GM03348 (cell line): ENCODE measurements around the gene FIBP.
"Not testable (repeated sequence)": the region's sequence is repeated elsewhere in the genome, so short reads cannot be mapped to it uniquely, and the experiment has no call there.

ENCODE experiments used
- DNase-seq: peaks from one replicate; pipeline ENCODE4 v3.0.0; 2012; ENCODE audit warnings: low spot score

The FIBP gene

DNA sequence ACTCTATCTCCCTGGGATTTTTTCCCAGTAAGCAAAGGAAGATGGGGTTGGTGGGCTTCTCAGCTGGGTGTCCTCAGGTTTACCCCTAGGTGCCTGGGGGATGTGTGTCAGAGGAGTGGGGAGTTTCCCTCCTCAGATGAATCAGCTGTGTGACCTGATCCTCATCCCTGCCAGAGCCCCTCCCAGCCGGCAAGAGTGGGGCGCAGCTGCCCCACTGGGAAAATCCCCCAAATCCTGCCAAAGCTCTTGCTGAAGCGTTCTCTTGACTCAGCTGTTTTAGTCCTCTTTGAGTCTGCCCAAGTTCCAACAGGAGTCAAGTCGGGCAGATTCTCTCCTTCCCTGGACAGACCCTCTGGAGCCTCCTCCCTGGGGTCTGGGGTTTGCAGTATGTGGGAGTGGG lies 24.6 kb upstream of the FIBP start:
- DNase-seq = peak; percentile 54

DNA sequence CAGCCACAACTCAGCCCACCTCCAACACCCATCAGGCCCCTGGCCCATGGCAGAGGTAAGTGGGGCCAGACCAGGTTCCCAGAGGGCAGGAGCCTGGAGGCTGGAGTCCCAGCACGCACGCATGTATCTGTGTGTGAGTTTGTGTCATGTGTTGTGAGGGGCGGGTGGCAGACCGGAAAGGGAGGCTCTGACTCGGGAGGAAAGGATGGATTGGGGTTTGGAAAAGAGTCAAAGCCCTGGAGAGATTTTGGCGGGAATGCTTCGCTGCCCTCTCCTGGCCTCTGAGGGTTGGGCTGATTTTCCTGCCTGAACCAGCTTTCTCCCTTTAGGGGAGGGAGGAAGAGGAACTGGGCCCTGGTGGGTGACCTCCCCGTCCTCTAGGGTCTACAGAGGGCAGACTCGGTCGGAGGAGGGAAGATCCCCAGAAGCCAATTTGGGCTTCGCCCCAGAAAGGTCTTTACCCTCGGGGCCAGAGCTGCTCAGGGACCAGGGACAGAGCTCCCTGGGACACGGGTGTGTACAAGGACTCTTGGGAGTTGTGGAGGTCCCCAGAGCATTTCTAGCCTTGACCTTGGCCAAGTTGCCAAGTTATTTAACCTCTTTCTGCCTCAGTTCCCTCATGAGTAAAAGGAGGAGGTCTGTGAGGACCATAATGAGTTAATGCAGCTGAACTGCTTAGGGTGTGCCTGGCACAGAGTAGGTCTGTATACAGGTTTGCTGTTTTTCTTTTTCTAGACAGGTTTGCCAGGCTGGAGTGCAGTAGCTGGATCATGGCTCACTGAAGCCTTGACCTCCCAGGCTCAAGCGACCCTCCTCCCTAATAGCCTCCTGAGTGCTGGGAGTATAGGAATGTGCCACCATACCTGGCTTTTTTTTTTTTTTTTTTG lies 23.7 kb upstream of the FIBP start:
- peak; percentile 84 for DNase-seq

DNA sequence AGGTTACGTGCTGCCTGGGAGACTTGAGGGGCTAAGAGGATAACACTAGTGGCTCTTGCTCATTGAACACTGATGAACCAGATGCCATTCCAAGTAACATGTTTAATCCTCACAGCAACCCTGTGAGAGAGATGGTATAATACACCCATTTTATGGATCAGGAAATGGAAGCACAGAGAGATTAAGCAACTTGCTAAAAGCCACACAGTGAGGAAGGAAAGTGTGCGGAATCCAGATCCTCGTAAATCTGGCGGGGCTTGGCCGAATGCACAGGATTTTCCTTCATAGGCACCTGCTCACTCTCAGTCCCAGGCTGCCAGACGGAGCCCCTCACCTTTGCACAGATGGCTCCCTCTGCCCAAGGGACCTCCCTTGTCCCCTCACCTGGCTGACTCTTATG lies 19.6 kb upstream of the FIBP start:
- no peak for DNase-seq

DNA sequence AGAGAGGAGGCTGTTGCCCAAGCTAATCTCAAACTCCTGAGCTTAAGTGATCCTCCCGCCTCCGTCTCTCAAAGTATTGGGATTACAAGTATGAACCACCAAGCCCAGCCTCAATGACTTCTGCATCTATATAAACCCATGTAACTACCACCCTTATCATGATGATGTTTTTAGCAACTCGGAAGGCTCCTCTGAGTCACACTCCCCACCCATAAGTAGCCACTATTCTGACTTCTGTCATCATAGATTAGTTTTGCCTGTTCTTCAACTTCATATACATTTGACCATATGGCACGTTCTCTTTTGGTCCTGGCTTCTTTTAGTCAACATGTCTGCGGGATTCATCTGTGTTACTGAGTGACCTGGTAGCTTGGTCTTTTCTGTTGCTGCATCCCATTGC lies 18.3 kb upstream of the FIBP start:
- DNase-seq = no peak

DNA sequence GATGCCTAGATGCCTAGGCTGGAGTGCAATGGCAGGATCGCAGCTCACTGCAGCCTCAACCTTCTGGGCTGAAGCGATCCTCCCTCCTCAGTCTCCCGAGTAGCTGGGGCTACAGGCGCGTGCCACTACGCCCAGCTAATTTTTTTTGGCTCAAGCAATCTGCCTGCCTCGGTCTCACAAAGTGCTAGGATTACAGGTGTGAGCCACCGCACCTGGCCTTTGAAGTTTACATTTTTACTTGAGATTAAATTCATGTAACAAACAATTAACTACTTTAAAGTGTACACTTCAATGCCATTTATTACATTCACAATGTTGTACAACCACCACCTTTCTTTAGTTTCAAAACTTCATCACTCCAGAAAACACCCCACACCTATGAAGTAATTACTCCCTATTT lies 15.4 kb upstream of the FIBP start:
- DNase-seq = no peak

DNA sequence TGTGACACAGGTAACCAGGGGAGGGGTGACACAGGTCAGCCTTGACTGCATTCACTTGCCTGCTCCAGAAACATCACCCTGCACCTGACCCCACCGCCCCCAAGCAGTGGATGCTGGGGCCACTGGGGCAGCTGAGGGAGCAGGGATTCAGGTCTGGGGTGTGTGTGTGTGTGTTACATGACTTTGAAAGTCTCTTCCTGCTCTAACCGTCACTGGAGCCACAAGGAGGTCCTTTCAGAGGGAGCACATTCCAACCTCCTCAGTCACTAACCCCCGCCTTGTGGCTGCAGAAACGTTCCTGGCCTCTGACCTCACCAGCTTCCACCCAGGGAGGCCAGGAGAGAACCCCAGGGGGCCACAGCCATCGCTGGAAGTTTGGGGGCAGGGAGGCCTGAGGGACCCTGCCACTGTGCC lies 14.8 kb upstream of the FIBP start:
- peak; percentile 81 for DNase-seq

DNA sequence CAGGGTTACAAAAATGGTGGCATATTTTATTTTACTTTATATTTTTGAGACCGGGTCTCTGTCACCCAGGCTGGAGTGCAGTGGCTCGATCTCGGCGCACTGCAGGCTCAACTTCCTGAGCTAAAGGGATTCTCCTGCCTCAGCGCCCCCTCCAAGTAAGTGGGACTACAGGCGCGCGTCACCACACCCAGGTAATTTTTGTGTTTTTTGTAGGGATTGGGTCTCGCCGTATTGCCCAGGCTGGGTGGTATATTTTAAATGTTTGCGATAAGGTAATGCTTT lies 12.6 kb upstream of the FIBP start:
- no peak for DNase-seq

DNA sequence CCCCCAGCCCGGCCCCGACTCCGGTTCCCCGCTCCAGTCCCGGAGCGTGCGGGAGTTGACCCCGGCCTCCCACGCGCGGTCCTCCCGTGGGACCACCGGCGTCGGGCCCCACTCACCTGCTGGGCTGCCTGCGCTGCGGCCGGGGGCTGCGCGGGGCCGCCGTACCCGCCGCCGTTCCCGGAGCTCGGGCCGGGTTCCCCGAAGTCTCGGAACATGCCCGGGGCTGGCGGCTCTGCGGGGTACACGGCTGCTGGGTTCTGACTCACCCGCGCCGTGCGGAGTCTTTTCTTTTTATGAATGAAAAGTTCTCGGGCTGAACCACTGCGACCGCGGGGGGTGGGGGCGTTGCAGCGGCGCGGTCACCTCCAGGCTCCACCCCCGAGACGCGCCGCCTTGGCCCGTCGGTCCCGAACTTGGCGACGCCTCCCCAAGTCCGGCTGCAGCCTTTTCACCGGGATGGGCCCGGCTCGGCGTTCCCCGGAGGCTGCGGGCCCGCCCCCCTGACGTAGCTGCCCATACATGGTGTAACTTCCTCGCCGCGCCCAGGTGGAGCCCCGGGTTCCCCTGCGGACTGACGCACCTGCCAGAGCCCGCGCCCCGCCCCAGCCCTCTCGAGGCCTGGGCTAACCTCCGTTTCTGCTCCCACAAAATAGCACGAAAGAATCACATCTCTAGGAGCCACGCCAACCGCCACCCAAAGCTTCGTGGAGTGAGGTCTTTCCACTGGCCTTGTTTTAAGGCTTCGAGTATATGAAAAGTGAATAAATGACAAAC lies 12.0 kb upstream of the FIBP start, which contains the start of gene FOSL1:
Gene FOSL1, minus strand, starts transcription at position 264 of the 774 bp plus-strand sequence. Its CDS starts 49 bp downstream, at position 215.
- DNase-seq = peak; percentile 94

DNA sequence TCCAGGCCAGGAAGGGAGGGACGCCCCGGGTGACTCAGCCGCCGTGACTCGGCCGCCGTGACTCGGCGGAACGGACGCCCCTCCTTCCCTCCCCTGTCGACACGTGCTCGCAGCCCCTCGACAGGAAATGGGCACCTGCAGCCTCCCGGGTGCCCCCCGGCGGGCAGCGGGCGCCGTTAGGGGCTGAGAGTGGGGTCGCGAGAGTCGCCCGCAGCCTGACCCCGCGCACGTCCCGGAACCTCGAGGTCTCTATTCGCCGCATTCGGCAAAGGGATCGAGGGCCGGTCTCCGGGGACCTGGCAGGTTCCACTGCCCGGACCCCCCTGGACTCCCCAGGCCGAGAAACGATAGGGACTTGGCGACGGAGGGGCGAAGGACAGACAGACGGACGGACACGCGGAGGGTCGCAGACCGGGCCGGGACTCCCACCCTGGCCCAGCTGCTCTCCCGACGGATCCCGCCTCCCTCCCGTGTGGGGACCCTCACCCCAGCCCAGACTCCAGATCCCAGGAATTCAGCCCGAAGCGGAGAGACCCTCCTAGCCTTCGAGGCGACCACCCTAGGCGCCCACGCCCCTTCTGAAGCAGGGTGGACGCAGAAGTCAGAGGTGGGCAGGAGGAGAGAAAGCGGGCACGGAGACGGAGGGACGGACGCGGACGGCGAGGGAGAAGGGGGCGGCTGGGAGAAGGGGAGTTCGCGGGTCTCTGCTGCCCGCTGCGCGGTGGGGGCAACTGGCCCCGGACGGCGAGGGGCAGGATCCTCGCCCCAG lies 11.3 kb upstream of the FIBP start:
- peak; percentile 90 for DNase-seq

DNA sequence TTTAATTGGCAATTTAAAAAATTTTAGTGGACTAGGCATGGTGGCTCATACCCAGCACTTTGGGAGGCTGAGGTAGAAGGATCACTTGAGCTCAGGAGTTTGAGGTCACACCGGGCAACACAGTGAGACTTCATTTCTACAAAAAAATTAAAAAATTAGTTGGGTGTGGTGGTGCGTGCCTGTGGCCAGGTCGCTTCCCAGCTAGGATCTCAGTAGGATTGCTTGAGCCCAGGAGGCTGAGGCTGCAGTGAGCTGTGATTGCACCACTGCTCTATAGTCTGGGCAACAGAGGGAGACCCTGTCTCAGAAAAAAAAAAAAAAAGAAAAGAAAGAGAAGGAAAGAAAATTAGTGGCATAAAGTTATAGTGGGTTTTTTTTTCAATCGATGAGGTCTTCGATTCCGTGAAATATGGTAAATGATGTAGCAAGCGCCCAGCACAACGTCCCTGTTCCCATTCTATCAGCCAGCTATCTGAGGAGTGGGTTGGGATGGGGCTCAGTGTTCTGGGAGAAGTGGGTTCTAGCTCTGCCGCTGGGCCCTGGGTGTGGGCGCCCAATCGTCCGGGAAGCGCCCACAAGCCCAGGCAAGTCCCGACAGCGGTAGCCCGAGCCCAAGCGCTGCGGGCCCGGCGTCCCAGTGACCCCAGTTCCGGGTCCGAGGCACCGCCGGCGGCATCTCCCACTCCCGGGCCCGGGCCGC lies 10.5 kb upstream of the FIBP start:
- DNase-seq = no peak

DNA sequence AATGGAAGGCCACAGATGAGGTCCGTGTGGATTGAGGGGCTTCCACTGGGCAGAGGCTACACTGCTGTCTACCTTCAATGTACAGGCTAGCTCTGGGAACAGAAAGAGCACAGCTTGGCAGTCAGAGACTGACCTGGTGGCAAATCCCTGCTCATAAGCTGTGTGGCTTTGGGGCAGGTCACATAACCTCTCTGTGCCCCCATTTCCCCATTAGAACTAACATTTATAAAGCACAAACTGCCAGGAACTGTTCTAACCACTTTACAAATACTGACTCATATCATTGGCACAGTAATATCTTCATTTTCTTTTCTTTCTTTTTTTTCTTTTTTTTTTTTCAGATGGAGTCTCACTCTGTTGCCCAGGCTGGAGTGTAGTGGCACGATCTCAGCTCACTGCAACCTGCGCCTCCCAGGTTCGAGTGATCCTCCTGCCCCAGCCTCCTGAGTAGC lies 8.8 kb upstream of the FIBP start:
- no peak for DNase-seq

DNA sequence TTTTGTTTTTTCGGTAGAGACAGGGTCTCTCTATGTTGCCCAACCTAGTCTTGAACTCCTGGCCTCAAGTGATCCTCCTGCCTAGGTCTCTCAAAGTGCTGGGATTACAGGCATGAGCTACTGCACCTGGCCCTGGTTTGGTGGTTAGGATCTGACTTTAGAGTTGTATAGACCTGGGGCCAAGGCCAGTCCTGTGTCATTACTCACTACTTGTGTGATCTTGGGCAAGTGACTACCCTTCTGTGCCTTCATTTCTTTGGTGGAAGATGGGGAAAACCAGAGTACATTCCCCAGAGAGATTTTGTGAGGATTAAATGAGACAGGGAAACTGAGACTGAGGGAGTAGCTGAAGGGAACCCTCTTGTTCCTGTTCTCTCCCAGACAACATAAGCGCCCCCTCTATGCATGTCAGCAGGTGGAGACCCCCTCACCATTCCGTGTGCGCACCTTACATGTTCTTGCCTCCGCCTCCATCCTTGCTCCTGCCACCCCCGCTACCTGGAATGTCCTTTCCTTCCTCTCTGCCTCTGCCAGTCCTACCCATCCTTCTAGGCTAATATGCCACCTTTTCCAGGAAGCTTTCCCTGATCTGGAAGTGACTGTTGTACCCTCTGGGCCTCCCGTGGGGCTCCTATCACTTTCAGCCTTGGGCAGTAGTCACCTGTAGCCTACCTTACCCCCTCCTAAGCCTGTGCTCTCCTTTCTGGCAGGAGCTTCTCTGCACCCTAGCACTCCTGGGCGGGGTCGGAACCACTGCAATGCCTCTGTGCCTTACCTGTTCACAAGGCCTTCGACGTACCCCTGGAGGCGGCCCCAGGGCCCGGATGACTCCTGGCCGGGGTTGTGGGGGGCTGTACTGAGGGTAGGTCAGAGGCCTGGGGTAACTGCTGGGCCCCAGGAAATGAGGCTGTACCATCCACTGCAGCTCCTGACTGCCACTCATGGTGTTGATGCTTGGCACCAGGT lies 8.0 kb upstream of the FIBP start:
- no peak for DNase-seq

DNA sequence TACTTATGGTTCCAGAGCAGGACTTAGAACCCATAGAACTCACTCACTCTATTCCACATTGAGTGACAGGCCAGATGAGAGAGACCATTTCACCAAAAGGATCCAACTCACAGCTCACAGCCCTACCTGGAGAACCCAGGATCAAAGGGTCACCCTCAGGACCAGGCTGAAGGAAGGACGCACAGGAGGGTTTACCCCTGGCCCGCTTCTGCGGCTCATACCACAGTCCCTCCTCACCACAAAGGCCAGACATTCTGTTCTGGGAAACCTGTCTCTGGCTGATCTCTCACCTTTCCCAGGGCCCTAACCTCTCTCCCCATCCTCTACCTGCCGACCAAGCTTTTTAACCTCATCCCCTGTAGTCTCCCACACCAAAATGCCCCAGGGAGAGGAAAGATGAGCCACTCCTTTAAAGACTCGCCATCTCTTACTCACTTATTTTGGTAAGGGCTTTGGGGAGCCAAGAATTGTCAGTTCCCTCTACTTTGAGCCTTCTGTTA lies 7.3 kb upstream of the FIBP start:
- no peak for DNase-seq

DNA sequence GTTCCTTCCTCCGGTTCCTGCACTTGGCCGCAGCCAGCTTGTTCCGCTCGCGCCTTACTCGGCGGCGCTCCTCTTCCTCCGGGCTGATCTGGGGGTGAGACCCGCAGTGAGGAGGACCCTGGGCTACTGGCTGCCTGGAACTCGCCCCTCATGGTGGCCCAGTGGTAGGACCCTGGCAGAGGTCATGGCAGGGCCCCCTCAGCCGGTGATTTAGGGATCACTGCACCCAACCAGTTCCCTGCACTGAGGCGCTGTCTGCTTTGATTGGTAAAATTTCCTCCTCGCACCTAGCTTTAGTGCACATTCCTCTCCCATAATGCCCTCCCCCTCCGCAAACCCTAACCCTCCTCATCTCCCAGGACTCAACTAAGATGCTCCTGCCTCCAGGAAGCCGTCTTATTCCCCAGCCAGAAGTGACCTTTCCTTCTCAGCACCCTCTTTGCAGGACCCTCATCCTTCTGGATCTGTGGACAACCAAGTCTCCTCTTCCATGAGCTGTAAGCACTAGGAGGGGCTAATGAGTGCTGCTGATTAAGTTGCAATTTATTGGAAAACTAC lies 5.8 kb upstream of the FIBP start:
- no peak for DNase-seq

DNA sequence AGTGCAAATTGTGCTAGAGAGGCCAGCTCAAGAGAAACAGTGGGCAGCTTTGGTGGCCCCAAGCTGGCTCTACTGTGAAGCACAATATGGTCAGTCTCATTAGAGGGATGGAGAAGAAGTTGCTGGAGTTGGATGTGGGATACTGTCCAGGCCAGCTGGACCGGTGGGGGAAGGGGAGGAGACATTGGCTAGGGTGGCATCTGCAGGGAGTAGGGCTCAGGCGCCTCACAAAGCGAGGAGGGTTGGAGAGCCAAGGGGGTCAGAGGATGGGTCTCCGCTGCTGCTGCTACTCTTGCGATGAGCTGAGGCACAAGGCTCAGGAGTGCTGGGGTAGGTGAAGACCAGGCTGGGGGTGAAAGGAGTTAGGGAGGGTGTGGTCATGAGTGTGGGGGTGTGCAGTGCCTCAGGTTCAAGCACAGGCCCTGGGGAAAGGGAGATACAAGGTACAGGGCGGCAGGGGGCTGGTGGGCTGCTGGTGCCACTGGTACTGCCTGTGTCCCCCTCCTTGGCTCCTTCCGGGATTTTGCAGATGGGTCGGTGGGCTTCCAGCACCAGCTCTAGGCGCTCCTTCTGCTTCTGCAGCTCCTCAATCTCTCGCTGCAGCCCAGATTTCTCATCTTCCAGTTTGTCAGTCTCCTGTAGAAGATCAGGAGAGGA lies 4.5 kb upstream of the FIBP start:
- no peak for DNase-seq

DNA sequence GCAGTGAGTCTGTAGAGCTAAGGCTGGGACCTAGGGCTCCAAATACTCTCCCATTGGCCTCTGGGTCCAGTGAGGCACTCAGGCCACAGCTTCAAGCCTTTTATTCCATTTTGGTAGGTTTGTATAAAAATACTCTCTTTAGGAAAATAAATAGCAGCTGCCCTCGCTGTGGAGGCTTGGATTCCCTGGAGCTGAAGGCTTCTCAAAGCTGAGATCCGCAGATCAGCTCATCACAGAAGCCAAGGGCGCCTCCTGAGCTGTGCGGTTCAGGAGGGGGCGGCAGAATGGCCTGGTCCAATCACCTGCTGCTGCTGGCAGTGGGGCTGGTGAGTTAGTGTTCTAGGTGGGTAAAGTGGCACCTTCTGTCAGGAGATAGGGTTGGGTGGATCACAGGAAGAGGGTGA lies 3.9 kb upstream of the FIBP start:
- DNase-seq = not testable (repeated sequence)

DNA sequence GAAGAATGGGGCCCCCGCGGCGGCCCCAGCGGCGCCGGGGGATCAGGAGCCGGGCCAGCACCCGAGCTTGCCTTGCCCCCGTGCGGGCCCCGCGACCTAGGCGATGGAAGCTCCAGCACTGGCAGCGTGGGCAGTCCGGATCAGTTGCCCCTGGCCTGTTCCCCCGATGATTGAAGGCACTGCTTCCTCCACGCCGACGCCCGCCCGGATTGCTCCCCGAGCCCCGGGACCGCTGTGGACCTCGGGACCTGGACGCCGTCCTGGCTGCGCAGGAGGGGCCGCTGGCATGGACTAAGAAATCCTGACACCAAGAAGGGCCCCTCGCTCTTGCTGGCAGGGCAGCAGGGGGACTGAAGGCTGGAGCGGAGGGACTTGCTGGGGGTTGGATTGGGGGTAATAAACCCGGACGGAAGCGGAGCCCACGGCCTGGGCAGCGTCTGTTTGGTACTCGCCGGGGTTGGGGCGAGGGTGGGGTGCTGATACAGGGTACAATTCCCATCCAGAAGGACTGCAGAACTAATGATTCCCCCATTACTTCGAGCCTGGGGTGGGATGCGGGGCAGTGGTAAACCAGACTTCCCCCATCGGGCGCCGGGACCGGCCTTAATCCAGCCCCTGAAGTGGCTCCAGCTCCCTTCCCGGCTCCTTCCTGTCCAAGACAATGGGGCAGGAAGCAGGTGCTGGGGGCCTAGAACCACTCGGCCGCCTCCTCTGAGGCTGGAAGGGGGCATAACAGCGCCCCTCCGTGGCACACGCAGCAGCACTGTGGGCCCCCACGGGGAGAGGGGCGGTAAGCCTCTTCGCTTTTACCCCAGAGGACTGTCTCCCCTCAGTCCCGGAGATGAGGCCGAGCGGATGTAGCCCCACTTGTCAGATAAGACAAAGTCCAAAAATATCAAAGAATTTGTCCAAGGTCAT lies 3.2 kb upstream of the FIBP start:
- no peak for DNase-seq
